CD14-positive monocyte (primary cell): Measurements from ENCODE around the gene BCAR3. TPM values are rescaled to one million over a fixed set of nuclear protein-coding genes. Genes with fewer than 3 reads are reported as not detected.

Experiments used
- DNase-seq, 3 donors: peaks; one replicate each; pipeline ENCODE4 v3.0.0-alpha.2; 2011 to 2022
- H2AFZ ChIP-seq: 2 replicates; pipeline ENCODE4 v1.6.0; 2012; ENCODE audit warnings: mild to moderate bottlenecking, low read depth, low read length, inconsistent platforms; ENCODE audit not compliant: insufficient read depth, poor library complexity, severe bottlenecking
- H3K27ac ChIP-seq, 2 donors: 1 replicate in 1 of 2; 2 replicates in 1 of 2; pipeline ENCODE4 v1.5.1; 2012 to 2013; ENCODE audit warnings: low read length in 2 of 2, control low read depth in 1 of 2, inconsistent platforms in 1 of 2, low read depth in 1 of 2, mild to moderate bottlenecking in 1 of 2
- H3K27me3 ChIP-seq, 2 donors: one replicate each; pipeline versions ENCODE4 v1.6.0 to v1.6.1; 2011 to 2013; ENCODE audit warnings: low read length in 2 of 2; ENCODE audit not compliant: control insufficient read depth in 2 of 2, insufficient read depth in 2 of 2
- H3K36me3 ChIP-seq, 2 donors: replicated peaks in 1 of 2; 1 replicate in 1 of 2; 2 replicates in 1 of 2; pipeline versions ENCODE4 v1.5.1 to v1.6.1; 2012 to 2013; ENCODE audit warnings: low read length in 2 of 2, control low read depth in 1 of 2, inconsistent platforms in 1 of 2, mild to moderate bottlenecking in 1 of 2; ENCODE audit not compliant: insufficient read depth in 2 of 2, control insufficient read depth in 1 of 2
- H3K4me1 ChIP-seq, 2 donors: 1 replicate in 1 of 2; 2 replicates in 1 of 2; pipeline versions ENCODE4 v1.5.1 to v1.6.1; 2012 to 2013; ENCODE audit warnings: low read length in 2 of 2, control low read depth in 1 of 2, inconsistent platforms in 1 of 2, mild to moderate bottlenecking in 1 of 2, moderate library complexity in 1 of 2; ENCODE audit not compliant: insufficient read depth in 2 of 2, control insufficient read depth in 1 of 2
- H3K4me2 ChIP-seq: replicated peaks from 2 replicates; pipeline ENCODE3; 2012; ENCODE audit warnings: low read length, moderate library complexity, mild to moderate bottlenecking; ENCODE audit not compliant: poor library complexity, severe bottlenecking; ENCODE audit errors: extremely low read depth
- H3K4me3 ChIP-seq, 3 experiments: fragments of 200-600 bp in 1 of 3; sonication (generic) in 1 of 3; replicated peaks in 1 of 3; 1 replicate in 2 of 3; 2 replicates in 1 of 3; pipeline ENCODE4 v1.5.1; 2011 to 2013; ENCODE audit warnings: low read length in 3 of 3, mild to moderate bottlenecking in 3 of 3, control low read depth in 2 of 3, low read depth in 2 of 3, inconsistent platforms in 1 of 3, moderate library complexity in 1 of 3
- H3K79me2 ChIP-seq: 2 replicates; pipeline ENCODE4 v1.6.0; 2012; ENCODE audit warnings: mild to moderate bottlenecking, control low read depth, inconsistent platforms, low read length, moderate library complexity; ENCODE audit not compliant: insufficient read depth
- H3K9ac ChIP-seq: 2 replicates; pipeline ENCODE4 v1.6.0; 2017; ENCODE audit warnings: low read length, mild to moderate bottlenecking; ENCODE audit not compliant: insufficient read depth, poor library complexity, severe bottlenecking
- H3K9me3 ChIP-seq, 2 donors: replicated peaks in 1 of 2; 1 replicate in 1 of 2; 2 replicates in 1 of 2; pipeline versions ENCODE4 v1.5.1 to v1.6.1; 2012 to 2013; ENCODE audit warnings: low read length in 2 of 2, control low read depth in 1 of 2; ENCODE audit not compliant: control insufficient read depth in 1 of 2, insufficient read depth in 1 of 2
- H4K20me1 ChIP-seq: 2 replicates; pipeline ENCODE4 v1.6.0; 2012; ENCODE audit warnings: mild to moderate bottlenecking, low read length, control low read depth, moderate library complexity; ENCODE audit not compliant: insufficient read depth
- H3K27ac Mint-ChIP-seq, 7 donors: one replicate each; pipeline ENCODE4 v1.8.0; 2020; ENCODE audit warnings: mild to moderate bottlenecking in 7 of 7, mixed read lengths in 7 of 7, moderate library complexity in 6 of 7, inconsistent platforms in 2 of 7
- H3K27me3 Mint-ChIP-seq, 3 donors: one replicate each; pipeline ENCODE4 v1.8.0; 2021 to 2022; ENCODE audit warnings: low read depth in 3 of 3, mild to moderate bottlenecking in 3 of 3, mixed read lengths in 3 of 3, moderate library complexity in 3 of 3, inconsistent platforms in 1 of 3
- H3K36me3 Mint-ChIP-seq, 2 donors: one replicate each; pipeline ENCODE4 v1.8.0; 2020; ENCODE audit warnings: mixed read lengths in 2 of 2, inconsistent platforms in 1 of 2, mild to moderate bottlenecking in 1 of 2
- H3K4me1 Mint-ChIP-seq: one replicate; pipeline ENCODE4 v1.8.0; 2020; ENCODE audit warnings: mild to moderate bottlenecking, mixed read lengths
- H3K4me3 Mint-ChIP-seq, 2 donors: one replicate each; pipeline ENCODE4 v1.8.0; 2020; ENCODE audit warnings: mild to moderate bottlenecking in 2 of 2, mixed read lengths in 2 of 2, moderate library complexity in 1 of 2
- H3K9me3 Mint-ChIP-seq, 7 donors: one replicate each; pipeline ENCODE4 v1.8.0; 2020 to 2022; ENCODE audit warnings: mixed read lengths in 7 of 7, mild to moderate bottlenecking in 6 of 7, moderate library complexity in 6 of 7, inconsistent platforms in 2 of 7
- CTCF ChIP-seq: fragments of 200-600 bp; IDR thresholded peaks from one replicate; pipeline ENCODE4 v1.8.0; 2022; ENCODE audit warnings: antibody characterized with exemption, mild to moderate bottlenecking
- WGBS: methylation state at CpG from one replicate; pipeline ENCODE4 v1.1.5; 2013; ENCODE audit warnings: missing lambda C conversion rate; ENCODE audit not compliant: insufficient coverage; 5-methylcytosine and 5-hydroxymethylcytosine counted together
- intact Hi-C, 2 donors: fragments of 100-400 bp; cut with micrococcal nuclease; formaldehyde crosslinking; loops; one replicate each; pipeline versions ENCODE4 v1.15.0 to v1.15.1; 2023
- polyA plus RNA-seq, 3 donors: library from polyadenylated mRNA; depleted of rRNA in 1 of 3; unstranded in 2 of 3; stranded (reverse) in 1 of 3; fragments of 300-500 nt in 2 of 3; fragments of >200 nt in 1 of 3; fragmentation: Illumina TruSeq in 2 of 3; gene quantifications; 1 replicate in 2 of 3; 2 replicates in 1 of 3; pipeline ENCODE4 v1.2.3, GENCODE V29; 2012 to 2021

The BCAR3 gene
- polyA plus RNA-seq, 3 donors = 0.05 to 0.41 TPM; not detected in 1

GRCh38 chr1:93720956-93721626, 39.5 kb upstream of the BCAR3 start:
- no peak overlapping the region for H2AFZ ChIP-seq
- no peaks in the 10 kb centered on the region for H3K9me3 ChIP-seq
- no peaks in the 10 kb centered on the region for H3K79me2 ChIP-seq
- DNase-seq = no peak
- no peaks in the 10 kb centered on the region for H3K36me3 ChIP-seq
- H4K20me1 ChIP-seq = no peaks in the 10 kb centered on the region
- Mint-ChIP-seq H3K4me3 (no peak overlapping the region), H3K27me3 (peaks cover 0 to 3% (median 2%) of the 10 kb centered on the region in 3 donors), H3K9me3 (peaks cover 3 to 9% (median 5%) of the 10 kb centered on the region in 7 donors), H3K4me1 (no peaks in the 10 kb centered on the region), H3K27ac (no peak overlapping the region), H3K36me3 (peaks cover 0 to 2% of the 10 kb centered on the region in 2 donors)
- no peak overlapping the region for H3K4me3 ChIP-seq
- H3K4me2 ChIP-seq = no peak overlapping the region
- no peaks in the 10 kb centered on the region for H3K4me1 ChIP-seq
- 94% methylated on average over 5 of the region's 7 CpGs for WGBS
- no peaks in the 10 kb centered on the region for H3K27me3 ChIP-seq
- TF ChIP-seq CTCF = no peak
- no peak overlapping the region for H3K27ac ChIP-seq
- H3K9ac ChIP-seq = no peak overlapping the region
- intact Hi-C loops = loop anchor here in 1 of 2 donors (10.0 kb wide), 1 partner anchor 46 kb away; no protein-coding TSS in a partner anchor

- TF ChIP-seq CTCF = no peak
- peaks cover 3 to 9% (median 5%) of the 10 kb centered on the region in 7 donors for H3K9me3 Mint-ChIP-seq
- H3K36me3 Mint-ChIP-seq = peaks cover 0 to 2% of the 10 kb centered on the region in 2 donors
- Histone ChIP-seq H3K27me3 (no peaks in the 10 kb centered on the region), H4K20me1 (no peaks in the 10 kb centered on the region), H3K9me3 (no peaks in the 10 kb centered on the region), H3K4me3 (no peak overlapping the region), H2AFZ (no peak overlapping the region), H3K4me2 (no peak overlapping the region), H3K27ac (no peak overlapping the region), H3K36me3 (no peaks in the 10 kb centered on the region), H3K79me2 (no peaks in the 10 kb centered on the region), H3K4me1 (no peaks in the 10 kb centered on the region), H3K9ac (no peak overlapping the region)
- H3K27me3 Mint-ChIP-seq = peaks cover 2 to 4% (median 3%) of the 10 kb centered on the region in 3 donors
- H3K27ac Mint-ChIP-seq = no peak overlapping the region
- no peak for DNase-seq
- no peak overlapping the region for H3K4me3 Mint-ChIP-seq
- H3K4me1 Mint-ChIP-seq = peaks cover 2% of the 10 kb centered on the region
- WGBS = no CpG with 5 or more reads among the region's 7 CpGs
- intact Hi-C loops = no loop called here
Measured at GRCh38 chr1:93717640-93718039, 36.0 kb upstream of the BCAR3 start.
